GM18951 (cell line): ENCODE data around the gene TSPAN6.

Experiments used
- POLR2A ChIP-seq: IDR thresholded peaks from 4 replicates; pipeline ENCODE4 v1.6.1; 2011; ENCODE audit warnings: mild to moderate bottlenecking; ENCODE audit not compliant: insufficient read length, insufficient read depth; ENCODE audit errors: extremely low read depth
- in situ Hi-C: fragments of 300-500 bp; cut with MboI; formaldehyde crosslinking; loops from one replicate; pipeline ENCODE4 v1.12.0; 2022; ENCODE audit warnings: low sequenced_read_pairs, mixed read lengths, inconsistent platforms; ENCODE audit not compliant: unreplicated experiment

The TSPAN6 gene

GRCh38 chrX:100659431-100660137, 23.0 kb upstream of the TSPAN6 start:
- TF ChIP-seq POLR2A = no peak
- in situ Hi-C loops = no loop called here

- no peak for TF ChIP-seq POLR2A
- in situ Hi-C loops = no loop called here
These were observed 22.4 kb upstream of the TSPAN6 start for GRCh38 chrX:100658941-100659381.

GRCh38 chrX:100654261-100654660, 17.7 kb upstream of the TSPAN6 start:
- TF ChIP-seq POLR2A = no peak
- in situ Hi-C loops = no loop called here

DNA sequence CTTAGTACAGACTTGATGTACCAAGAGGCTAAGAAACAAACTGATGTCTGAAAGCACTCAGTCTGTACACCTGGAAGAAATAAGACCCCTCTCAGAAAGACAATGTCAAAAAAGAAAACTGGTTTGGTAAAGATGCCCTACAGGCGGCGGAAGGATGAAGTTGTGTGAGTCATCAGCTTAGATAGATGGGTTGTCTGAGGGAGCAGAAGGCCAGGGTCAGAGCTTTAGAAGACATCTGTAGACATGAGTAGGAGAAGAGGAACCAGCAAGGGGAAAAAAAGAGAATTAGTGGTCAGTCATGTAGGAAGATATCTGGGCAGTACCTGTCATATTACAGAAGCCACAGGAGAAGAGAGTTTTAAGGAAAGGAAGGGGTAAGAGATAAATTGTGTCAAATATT, 15.7 kb upstream of the TSPAN6 start:
- TF ChIP-seq POLR2A = no peak
- in situ Hi-C loops = no loop called here

DNA sequence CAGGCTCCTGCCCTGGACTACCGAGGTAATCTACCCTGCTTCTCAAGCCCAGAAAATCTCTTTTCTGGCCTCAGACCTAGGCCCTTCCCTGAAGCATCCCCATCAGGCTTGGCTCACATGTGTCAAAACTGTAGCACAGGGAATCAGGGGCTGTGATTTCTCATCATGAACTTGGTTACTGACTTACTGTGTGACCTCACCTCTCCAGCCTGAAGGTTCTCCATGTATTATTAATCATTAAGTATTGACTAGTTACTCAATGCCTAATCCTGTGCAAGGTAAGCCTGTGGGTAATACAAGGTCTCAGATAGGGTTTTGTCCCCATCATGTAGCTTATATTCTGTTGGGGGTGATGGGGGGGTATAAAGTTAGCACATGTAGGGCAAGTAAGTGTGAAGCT, 14.2 kb upstream of the TSPAN6 start:
- TF ChIP-seq POLR2A = no peak
- in situ Hi-C loops = no loop called here

- in situ Hi-C loops = no loop called here
- TF ChIP-seq POLR2A = no peak
These were observed 13.1 kb upstream of the TSPAN6 start for GRCh38 chrX:100649550-100650356.

- TF ChIP-seq POLR2A = no peak
- in situ Hi-C loops = no loop called here
These were observed 12.1 kb upstream of the TSPAN6 start for GRCh38 chrX:100648458-100649417.

DNA sequence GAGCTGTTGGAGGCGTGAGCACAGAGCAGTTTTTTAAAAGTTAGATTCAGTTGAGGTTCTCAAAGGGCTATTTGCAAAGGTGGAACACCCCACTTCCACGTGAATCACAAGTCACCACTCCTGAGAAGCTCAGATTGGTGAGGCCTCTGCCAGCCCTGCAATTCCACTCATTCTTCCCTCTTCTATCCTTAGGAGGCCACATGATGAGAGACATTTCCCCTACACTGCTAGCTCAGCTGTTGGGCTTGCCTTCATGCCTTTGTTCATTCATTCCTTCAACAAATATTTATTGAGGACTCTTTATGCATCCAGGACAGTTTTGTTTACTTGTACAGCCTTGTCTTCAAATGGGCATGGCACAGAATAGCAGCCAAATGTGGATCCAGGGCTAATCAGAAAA, 11.1 kb upstream of the TSPAN6 start:
- in situ Hi-C loops = no loop called here
- TF ChIP-seq POLR2A = no peak

DNA sequence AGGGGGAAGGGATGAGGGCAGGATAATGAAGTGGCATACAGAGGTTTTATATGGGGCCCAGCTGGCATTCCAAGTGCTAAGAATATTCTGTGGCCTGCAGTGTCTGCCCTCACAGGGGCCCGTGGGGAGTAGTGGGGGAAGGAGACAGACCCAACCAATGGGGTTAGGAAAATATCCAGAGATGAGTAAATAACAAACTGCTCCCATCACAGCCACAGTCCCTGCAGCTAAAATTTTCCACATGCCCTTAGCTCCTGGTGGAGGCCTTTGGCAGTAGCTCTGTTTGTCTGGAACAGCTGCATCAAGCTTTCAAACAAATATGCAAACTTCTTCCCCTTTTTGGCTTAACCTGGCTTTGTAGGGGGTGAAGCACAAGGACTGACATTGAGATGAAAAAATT, 10.5 kb upstream of the TSPAN6 start:
- in situ Hi-C loops = no loop called here
- TF ChIP-seq POLR2A = no peak

DNA sequence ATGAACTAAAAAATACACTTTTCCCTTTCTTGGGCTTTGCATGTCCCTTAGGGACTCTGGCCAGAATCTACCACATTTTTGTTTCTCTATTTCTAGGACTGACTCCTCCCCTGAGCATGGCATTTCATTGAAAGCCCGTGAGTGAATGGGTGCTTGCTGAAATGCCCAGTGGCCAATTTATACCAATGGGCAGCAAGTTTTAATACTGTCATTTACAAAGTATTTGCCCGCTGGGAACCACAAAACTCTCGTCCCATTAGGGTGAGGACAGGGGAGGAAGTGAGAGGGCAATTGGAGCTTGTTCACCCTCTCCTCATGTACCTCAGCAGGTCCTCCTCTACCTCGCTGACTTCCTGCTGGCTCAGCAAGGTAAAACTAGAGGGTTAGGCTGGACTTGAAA, 8.5 kb upstream of the TSPAN6 start:
- in situ Hi-C loops = no loop called here
- TF ChIP-seq POLR2A = no peak

DNA sequence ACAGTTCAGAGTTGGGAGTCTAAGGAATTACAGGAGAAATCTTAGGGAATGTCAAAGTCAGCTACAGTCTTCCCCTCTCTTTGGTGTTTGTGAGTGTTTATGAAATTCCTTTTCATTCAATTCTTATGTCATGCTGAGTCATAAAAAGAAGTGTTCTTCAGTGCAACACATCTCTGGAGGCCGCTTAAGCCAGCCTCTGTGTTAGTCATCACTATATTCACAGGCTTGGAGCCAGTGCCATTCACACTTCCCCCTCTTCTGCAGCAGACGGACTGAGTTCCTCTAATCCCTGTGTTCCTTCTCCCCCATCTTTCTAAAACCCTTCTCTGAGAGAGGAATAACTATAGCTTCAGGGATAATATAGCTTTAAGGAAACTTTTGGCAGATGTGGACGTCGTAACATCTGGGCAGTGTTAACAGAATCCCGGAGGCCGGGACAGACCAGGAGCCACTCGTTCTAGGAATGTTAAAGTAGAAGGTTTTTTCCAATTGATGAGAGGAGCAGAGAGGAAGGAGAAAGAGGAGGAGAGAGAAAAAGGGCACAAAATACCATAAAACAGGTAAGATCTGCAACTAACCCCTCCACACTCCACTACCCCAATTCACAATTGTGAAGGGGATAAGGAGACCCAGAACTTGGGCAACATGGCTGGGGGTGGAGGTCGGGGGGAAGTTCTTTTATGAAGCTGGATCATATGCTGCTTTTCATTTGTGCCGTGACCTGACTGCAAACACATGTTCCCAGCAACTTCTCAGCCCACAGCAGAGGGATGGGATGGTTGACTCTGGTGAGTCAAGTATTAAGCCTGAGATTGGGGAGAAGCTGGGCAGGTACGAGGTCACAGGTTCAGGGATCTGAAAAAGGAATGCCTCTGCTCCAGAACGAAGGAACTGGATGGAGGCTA, 7.6 kb upstream of the TSPAN6 start, which contains the start of gene SRPX2:
SRPX2 (plus strand) TSS at position 244 of the 905 bp plus-strand sequence. CDS start 2,124 bp downstream, outside the sequence.
- in situ Hi-C loops = no loop called here
- no peak for TF ChIP-seq POLR2A

- TF ChIP-seq POLR2A = no peak
- in situ Hi-C loops = no loop called here
These were observed 6.6 kb upstream of the TSPAN6 start for GRCh38 chrX:100643212-100643611.
